HEK293 (cell line): ENCODE measurements around the gene EXD3.

Experiments
- ATF2 ChIP-seq: fragments of 450-650 bp; formaldehyde crosslinking; IDR thresholded peaks from 2 replicates; pipeline ENCODE4 v1.5.1; 2016; ENCODE audit warnings: missing biosample characterization, missing genetic modification characterization, low read depth
- ZNF10 ChIP-seq: fragments of 450-650 bp; formaldehyde crosslinking; IDR thresholded peaks from 2 replicates; pipeline ENCODE4 v1.5.1; 2017; ENCODE audit warnings: missing biosample characterization, missing genetic modification characterization
- ZNF549 ChIP-seq: fragments of 450-650 bp; IDR thresholded peaks from 2 replicates; pipeline ENCODE4 v1.5.1; 2018; ENCODE audit warnings: missing biosample characterization, missing genetic modification characterization, mild to moderate bottlenecking, inconsistent platforms, moderate library complexity
- ZNF660 ChIP-seq: fragments of 450-650 bp; IDR thresholded peaks from 2 replicates; pipeline ENCODE4 v1.5.1; 2018; ENCODE audit warnings: missing biosample characterization, mild to moderate bottlenecking, missing genetic modification characterization
- ZNF707 ChIP-seq: fragments of 450-650 bp; formaldehyde crosslinking; IDR thresholded peaks from 2 replicates; pipeline ENCODE4 v1.5.1; 2016; ENCODE audit warnings: missing biosample characterization, missing genetic modification characterization
- ZNF785 ChIP-seq: fragments of 450-650 bp; formaldehyde crosslinking; IDR thresholded peaks from 2 replicates; pipeline ENCODE4 v1.5.1; 2016; ENCODE audit warnings: missing biosample characterization, missing genetic modification characterization
- TF ChIP-seq, protein P1 (sequence below): fragments of 450-650 bp; formaldehyde crosslinking; IDR thresholded peaks from 2 replicates; pipeline ENCODE4 v1.5.1; 2016; ENCODE audit warnings: missing biosample characterization, missing genetic modification characterization
- TF ChIP-seq, protein P2 (sequence below): fragments of 450-650 bp; formaldehyde crosslinking; IDR thresholded peaks from 2 replicates; pipeline ENCODE4 v1.5.1; 2016; ENCODE audit warnings: missing biosample characterization, missing genetic modification characterization

DNA sequence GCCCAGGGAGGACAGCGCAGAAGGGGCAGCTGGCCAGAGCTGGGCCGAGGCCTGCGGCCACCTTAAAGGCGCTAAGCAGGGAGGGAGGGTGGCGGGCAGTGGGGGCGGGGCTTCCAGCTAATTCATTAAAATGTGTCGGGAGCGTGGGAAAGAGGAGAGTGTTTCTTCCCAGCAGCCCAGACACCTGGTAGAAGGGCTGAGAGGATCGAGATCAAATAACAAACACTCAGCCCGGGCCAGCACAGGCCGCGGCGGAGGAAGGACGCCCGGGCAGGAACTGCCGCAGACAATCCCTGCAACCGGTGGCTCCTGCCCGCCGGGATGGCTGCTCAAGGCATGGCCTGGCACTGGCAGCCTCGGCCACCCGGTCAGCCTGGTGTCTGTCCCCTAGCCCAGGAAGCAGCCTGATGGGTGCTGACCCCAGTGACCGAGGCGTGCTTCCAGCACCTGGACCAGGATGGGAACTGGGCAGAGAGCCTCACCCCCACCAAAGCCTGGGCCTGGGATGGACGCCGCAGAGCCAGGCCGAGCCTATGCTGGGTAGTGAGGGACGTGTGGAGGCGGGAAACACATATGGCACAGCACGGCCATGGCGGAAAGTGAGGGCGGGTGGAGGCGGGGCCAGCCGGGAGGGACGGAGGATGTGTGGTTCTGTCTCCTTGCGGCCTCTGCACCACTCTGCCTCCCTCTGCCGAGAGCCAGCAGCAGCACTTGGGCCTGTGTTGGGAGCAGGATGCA, 117.7 kb downstream of the EXD3 start:
- TF ChIP-seq ATF2 (no peak), ZNF549 (tag by site-specific recombination) (no peak), ZNF660 (tag by site-specific recombination) (no peak), ZNF707 (no peak), ZNF10 (tag by site-specific recombination) (no peak), ZNF785 (tag by site-specific recombination) (no peak)
- TF ChIP-seq, protein P1, sequence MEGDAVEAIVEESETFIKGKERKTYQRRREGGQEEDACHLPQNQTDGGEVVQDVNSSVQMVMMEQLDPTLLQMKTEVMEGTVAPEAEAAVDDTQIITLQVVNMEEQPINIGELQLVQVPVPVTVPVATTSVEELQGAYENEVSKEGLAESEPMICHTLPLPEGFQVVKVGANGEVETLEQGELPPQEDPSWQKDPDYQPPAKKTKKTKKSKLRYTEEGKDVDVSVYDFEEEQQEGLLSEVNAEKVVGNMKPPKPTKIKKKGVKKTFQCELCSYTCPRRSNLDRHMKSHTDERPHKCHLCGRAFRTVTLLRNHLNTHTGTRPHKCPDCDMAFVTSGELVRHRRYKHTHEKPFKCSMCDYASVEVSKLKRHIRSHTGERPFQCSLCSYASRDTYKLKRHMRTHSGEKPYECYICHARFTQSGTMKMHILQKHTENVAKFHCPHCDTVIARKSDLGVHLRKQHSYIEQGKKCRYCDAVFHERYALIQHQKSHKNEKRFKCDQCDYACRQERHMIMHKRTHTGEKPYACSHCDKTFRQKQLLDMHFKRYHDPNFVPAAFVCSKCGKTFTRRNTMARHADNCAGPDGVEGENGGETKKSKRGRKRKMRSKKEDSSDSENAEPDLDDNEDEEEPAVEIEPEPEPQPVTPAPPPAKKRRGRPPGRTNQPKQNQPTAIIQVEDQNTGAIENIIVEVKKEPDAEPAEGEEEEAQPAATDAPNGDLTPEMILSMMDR (tag by site-specific recombination): no peak
- TF ChIP-seq, protein P2, sequence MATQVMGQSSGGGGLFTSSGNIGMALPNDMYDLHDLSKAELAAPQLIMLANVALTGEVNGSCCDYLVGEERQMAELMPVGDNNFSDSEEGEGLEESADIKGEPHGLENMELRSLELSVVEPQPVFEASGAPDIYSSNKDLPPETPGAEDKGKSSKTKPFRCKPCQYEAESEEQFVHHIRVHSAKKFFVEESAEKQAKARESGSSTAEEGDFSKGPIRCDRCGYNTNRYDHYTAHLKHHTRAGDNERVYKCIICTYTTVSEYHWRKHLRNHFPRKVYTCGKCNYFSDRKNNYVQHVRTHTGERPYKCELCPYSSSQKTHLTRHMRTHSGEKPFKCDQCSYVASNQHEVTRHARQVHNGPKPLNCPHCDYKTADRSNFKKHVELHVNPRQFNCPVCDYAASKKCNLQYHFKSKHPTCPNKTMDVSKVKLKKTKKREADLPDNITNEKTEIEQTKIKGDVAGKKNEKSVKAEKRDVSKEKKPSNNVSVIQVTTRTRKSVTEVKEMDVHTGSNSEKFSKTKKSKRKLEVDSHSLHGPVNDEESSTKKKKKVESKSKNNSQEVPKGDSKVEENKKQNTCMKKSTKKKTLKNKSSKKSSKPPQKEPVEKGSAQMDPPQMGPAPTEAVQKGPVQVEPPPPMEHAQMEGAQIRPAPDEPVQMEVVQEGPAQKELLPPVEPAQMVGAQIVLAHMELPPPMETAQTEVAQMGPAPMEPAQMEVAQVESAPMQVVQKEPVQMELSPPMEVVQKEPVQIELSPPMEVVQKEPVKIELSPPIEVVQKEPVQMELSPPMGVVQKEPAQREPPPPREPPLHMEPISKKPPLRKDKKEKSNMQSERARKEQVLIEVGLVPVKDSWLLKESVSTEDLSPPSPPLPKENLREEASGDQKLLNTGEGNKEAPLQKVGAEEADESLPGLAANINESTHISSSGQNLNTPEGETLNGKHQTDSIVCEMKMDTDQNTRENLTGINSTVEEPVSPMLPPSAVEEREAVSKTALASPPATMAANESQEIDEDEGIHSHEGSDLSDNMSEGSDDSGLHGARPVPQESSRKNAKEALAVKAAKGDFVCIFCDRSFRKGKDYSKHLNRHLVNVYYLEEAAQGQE (tag by site-specific recombination): no peak
